GM19328 (cell line): ENCODE results near the gene TMEM135.
"Not testable (repeated sequence)": the region's sequence is repeated elsewhere in the genome, so short reads cannot be mapped to it uniquely, and the experiment has no call there.

ENCODE experiments used
- ATAC-seq: cut with Tn5 transposase; IDR thresholded peaks from one replicate; pipeline ENCODE4 v1.9.1; 2021; ENCODE audit warnings: mild to moderate bottlenecking, moderate library complexity; ENCODE audit not compliant: unreplicated experiment

TMEM135 gene

GRCh38 chr11:87020336-87020735 lies 17.4 kb upstream of the TMEM135 start:
- no peak for ATAC-seq

- no peak for ATAC-seq
Measured at GRCh38 chr11:87020764-87021365, 16.9 kb upstream of the TMEM135 start.

- no peak for ATAC-seq
Measured at GRCh38 chr11:87022254-87022653, 15.5 kb upstream of the TMEM135 start.

- no peak for ATAC-seq
Measured at GRCh38 chr11:87022738-87023137, 15.0 kb upstream of the TMEM135 start.

GRCh38 chr11:87026415-87026814 lies 11.3 kb upstream of the TMEM135 start:
- ATAC-seq: not testable (repeated sequence)

- no peak for ATAC-seq
Measured at GRCh38 chr11:87030458-87031054, 7.2 kb upstream of the TMEM135 start.

GRCh38 chr11:87031433-87032170 lies 6.1 kb upstream of the TMEM135 start:
- ATAC-seq: no peak

- ATAC-seq: no peak
Measured at GRCh38 chr11:87033561-87033960, 4.2 kb upstream of the TMEM135 start.

GRCh38 chr11:87035976-87036583 lies 1.7 kb upstream of the TMEM135 start:
- no peak for ATAC-seq

GRCh38 chr11:87036756-87037449 lies 831 bp upstream of the TMEM135 start:
- peak; percentile 0 for ATAC-seq

GRCh38 chr11:87038235-87038977 lies 672 bp downstream of the TMEM135 start:
- ATAC-seq: no peak

- ATAC-seq: no peak
Measured at GRCh38 chr11:87039371-87039770, 1.6 kb downstream of the TMEM135 start.

- no peak for ATAC-seq
Measured at GRCh38 chr11:87043894-87044293, 6.2 kb downstream of the TMEM135 start.

GRCh38 chr11:87046824-87047223 lies 9.1 kb downstream of the TMEM135 start:
- ATAC-seq: no peak

- no peak for ATAC-seq
Measured at GRCh38 chr11:87056091-87056490, 18.4 kb downstream of the TMEM135 start.

GRCh38 chr11:87057749-87058148 lies 20.0 kb downstream of the TMEM135 start:
- ATAC-seq: no peak

GRCh38 chr11:87059596-87060390 lies 22.1 kb downstream of the TMEM135 start:
- no peak for ATAC-seq

- ATAC-seq: no peak
Measured at GRCh38 chr11:87061766-87062165, 24.0 kb downstream of the TMEM135 start.

- ATAC-seq: no peak
Measured at GRCh38 chr11:87063982-87064381, 26.2 kb downstream of the TMEM135 start.

- ATAC-seq: no peak
Measured at GRCh38 chr11:87072787-87073186, 35.1 kb downstream of the TMEM135 start.
